Kasumi-1 (cell line): ENCODE data around the gene ANKRD27.
A peak's percentile ranks its signal among the peaks of the same experiment; 100 is the strongest.
"Not testable (repeated sequence)": the region's sequence is repeated elsewhere in the genome, so short reads cannot be mapped to it uniquely, and the experiment has no call there.

Experiments
- DNase-seq, 2 experiments: peaks; one replicate each; lab custom pipeline; 2025; lab: John Stamatoyannopoulos, UW

Gene ANKRD27

DNA sequence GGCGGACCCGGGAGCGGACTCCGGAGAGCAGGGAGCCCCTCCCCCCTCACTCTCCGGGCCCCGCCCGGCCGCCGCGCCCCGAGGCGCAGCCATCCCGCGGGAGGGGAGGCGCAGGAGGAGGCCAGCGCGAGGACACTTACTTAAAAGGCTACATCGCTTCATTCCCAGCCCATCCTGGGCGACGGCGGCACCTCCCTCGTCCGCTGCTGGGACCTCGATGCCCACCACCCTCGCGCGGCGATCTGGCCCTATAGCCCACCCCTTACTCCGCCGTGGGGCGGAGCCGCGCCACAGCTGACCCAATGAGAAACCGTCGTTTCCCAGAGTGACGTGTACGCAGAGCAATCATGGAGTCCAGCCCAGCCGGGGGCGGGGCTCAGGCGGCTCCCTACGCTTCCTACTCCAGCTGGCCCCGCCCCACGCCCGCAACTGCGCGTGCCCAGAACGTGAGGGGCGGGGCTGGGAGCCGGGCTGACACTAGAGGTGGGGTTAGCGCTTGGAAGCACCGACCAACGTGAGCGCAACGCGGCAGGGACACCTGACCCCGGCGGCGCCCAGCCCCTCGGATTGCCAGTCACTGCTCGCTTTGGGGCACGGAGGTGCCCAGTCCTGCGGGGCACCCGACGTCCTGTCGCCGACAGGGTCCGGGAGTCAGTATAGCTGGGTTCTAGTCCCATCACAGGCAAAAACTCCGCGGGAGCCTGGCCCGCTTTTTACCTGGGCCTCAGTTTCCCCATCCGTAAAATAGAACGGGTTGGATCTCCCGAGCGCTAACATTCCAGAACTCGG, at the start of gene ANKRD27:
Gene ANKRD27, minus strand, starts transcription at position 250 of the 789 bp plus-strand sequence. CDS start 16,165 bp downstream, outside the sequence.
- DNase-seq: peak; percentile 96 to 98

DNA sequence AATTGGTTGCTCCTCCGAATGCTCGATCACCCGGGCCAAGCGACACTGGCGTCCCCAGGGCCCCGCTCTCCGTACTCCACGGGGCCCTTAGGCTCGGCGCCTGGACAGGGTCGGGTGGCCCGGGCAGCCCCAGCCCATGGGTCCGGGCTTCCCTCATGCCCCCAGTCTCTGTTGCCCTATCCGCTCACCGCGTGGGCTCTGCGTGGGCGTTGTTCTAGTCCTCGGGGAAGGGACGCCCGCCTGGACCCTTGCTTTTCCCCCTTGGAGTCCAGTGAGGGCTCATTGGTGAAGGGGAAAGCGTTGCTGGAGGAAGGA, 45.9 kb upstream of the ANKRD27 start:
- DNase-seq: no peak

- no peak for DNase-seq
Observed at GRCh38 chr19:32720216-32720935, 45.4 kb upstream of the ANKRD27 start.

DNA sequence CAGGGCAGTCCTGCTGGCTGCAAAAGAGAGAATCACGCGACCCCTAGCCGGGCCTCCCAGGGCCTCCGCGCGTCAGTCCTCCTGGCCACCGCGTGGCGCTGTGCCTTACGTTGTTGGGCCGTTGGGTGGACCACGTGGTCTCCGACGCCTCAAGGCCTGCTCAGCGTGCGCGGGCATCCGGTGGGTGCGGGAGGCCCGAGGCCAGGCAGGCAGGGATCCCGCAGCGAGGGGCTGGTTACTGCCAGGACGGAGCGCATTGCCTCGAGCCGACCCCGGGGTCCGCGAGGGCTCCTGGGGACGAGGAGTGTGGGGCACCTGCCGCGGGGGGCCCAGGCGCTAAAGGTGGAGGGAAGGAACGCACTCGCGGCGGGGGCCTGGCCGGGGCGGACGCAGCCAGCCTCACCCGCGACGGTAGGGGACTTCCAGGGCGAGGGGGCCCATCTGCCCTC, 44.7 kb upstream of the ANKRD27 start, which contains the start of gene TDRD12:
Gene TDRD12, plus strand, starts transcription at position 157 of the 449 bp plus-strand sequence. CDS start 306 bp downstream, outside the sequence.
- DNase-seq: no peak

- DNase-seq: no peak
Observed at GRCh38 chr19:32718286-32718685, 43.3 kb upstream of the ANKRD27 start.

DNA sequence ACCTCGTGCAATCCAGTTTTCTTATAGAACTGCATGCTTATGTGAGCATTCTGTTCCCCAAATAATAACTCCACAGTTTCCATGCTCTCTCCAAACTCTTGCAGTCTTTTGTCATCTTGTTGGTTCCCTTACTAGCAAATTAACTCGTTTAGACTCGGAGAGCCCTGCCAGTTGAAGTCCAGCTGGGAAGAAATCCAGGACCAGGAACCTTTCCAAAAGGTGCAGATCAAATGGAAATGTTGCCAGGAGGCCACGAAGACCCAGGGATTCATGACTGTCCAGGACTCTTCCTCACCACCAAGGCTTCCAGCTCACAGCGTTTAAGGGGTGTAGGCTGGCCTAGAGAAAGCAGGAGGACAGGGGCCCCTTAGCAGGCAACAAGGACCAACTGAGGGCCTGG, 42.5 kb upstream of the ANKRD27 start:
- no peak for DNase-seq

GRCh38 chr19:32716203-32716602, 41.2 kb upstream of the ANKRD27 start:
- not testable (repeated sequence) for DNase-seq

DNA sequence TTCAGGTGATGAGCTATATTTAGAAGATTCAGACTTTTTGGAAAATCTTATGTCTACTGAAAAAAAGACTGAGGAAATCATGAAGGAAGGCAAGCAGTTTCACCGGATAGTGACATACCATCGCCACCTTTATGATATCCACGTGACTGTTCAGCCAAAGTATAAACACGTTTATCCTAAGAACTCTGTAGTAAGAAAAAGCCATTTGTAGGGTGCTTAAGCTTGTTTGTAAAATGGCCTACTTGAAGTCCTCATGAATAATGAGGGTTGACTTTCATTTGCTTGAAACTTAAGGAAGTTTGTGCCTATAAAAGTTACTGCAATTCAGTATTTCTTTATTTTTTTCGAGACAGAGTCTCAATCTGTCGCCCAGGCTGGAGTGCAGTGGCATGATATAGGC, 36.8 kb upstream of the ANKRD27 start:
- no peak for DNase-seq

GRCh38 chr19:32709032-32709431, 34.1 kb upstream of the ANKRD27 start:
- DNase-seq: no peak

DNA sequence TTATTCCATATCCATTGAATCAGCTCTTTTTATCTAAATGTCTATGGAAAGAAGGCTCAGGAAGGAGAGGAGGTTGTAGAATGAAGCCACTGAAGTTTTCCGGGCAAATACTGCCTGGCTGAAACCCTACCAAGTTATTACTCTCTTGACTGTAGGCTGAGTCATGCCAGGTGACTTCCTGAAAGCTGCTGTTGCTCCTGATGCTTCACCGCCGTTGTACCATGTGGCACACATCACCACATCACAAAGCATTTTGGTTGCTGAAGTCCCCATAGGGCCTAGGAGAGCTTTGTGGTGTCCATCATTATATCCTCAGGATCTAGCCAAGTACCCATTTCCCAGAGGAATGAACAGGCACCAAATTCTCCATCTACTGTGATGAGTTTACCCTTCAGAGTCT, 33.5 kb upstream of the ANKRD27 start:
- no peak for DNase-seq

GRCh38 chr19:32704006-32704405, 29.0 kb upstream of the ANKRD27 start:
- DNase-seq: not testable (repeated sequence)

- no peak for DNase-seq
Observed at GRCh38 chr19:32702010-32702409, 27.0 kb upstream of the ANKRD27 start.

DNA sequence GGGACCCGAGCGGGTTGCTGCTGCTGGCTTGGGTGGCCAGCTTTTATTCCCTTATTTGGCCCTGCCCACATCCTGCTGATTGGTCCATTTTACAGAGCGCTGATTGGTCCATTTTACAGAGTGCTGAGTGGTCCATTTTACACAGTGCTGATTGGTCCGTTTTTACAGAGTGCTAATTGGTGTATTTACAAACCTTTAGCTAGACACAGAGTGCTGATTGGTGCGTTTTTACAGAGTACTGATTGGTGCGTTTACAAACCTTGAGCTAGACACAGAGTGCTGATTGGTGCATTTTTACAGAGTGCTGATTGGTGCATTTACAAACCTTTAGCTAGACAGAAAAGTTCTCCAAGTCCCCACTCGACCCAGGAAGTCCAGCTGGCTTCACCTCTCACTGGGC, 25.1 kb upstream of the ANKRD27 start:
- not testable (repeated sequence) for DNase-seq

DNA sequence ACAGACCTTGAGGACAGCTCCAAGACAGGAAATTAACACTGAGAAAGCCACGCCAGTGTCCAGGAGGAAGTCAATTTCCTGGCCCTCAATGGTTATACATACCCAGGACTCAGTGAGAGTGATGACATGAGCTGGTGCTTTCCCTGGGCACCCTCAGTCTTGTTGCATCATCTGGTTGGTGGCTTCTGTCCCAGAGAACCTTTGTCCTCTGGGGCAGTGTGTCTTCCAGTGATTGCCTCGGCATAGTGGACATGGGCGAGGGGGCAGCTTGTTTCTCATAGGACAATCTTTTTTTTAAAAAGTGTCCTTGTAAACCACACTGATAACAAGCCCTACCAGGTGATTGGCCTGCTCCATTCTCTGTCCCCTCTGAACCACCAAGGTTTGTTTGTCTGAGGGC, 21.8 kb upstream of the ANKRD27 start:
- DNase-seq: not testable (repeated sequence)

GRCh38 chr19:32695506-32695905, 20.5 kb upstream of the ANKRD27 start:
- DNase-seq: peak; percentile 28 to 45

- DNase-seq: not testable (repeated sequence)
Observed at GRCh38 chr19:32694851-32695250, 19.9 kb upstream of the ANKRD27 start.

DNA sequence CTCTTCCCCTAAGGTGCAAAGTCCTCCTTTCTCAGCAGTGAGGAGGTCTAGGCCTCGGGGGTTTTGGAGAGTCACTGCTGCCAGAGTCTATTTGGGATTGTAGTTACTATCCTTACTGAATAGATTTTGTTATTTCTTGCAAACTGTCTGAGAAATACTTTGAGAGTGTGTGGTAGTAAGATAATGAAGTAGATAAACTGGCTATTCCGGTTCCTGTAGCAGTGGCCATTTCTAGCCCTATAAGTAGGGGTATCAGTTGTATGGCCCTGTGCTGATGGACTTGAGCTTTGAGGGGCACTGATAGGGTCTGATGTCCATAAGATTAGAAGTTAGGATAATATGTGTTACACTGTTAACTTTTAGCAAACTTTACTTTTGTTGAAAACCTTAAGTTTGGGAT, 19.3 kb upstream of the ANKRD27 start:
- DNase-seq: not testable (repeated sequence)

DNA sequence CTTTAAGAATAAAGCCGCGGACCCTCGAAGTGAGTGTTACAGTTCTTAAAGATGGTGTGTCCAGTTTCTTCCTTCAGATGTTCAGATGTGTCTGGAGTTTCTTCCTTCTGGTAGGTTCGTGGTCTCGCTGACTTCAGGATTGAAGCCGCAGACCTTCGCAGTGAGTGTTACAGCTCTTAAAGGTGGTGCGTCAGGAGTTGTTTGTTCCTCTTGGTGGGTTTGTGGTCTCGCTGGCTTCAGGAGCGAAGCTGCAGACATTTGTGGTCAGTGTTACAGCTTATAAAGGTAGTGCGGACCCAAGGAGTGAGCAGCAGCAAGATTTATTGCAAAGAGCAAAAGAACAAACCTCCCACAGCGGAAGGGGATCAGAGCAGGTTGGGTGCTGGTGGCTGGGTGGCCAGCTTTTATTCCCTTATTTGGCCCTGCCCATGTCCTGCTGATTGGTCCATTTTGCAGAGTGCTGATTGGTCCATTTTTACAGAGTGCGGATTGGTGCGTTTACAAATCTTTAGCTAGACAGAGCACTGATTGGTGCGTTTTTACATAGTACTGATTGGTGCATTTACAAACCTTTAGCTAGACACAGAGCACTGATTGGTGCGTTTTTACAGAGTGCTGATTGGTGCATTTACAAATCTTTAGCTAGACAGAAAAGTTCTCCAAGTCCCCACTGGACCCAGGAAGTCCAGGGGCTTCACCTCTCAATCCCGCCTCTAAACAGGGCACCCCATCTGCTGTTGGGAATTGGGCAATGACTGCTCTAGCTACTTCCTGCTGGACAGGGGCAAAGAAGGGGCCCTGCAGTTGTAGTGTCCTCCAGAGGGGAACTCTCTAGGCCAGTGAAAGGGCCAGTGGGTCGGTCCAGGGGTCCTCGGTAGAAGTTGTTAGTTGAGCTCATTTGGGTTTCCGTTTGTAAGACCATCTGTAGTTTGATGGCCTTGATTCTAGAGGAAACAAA, 18.4 kb upstream of the ANKRD27 start:
- DNase-seq: peak in 1 of 2 experiments; percentile 24

DNA sequence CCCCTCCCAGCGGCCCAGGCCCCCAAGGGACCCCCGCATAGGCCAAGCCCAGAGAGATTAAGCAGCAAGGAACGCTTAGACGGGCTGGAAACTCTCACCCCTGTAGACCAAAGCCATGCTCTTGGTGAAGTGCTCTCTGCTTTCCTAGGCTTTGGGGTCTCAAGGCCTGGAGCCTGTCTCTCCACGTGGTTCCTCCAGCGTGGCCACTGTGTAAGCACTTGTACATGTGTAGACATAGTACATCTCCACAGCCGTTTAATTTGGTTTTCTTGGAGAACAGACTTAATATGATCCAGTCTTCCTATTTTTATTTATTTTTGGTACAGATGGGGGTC, 17.7 kb upstream of the ANKRD27 start:
- peak in 1 of 2 experiments; percentile 12 for DNase-seq

DNA sequence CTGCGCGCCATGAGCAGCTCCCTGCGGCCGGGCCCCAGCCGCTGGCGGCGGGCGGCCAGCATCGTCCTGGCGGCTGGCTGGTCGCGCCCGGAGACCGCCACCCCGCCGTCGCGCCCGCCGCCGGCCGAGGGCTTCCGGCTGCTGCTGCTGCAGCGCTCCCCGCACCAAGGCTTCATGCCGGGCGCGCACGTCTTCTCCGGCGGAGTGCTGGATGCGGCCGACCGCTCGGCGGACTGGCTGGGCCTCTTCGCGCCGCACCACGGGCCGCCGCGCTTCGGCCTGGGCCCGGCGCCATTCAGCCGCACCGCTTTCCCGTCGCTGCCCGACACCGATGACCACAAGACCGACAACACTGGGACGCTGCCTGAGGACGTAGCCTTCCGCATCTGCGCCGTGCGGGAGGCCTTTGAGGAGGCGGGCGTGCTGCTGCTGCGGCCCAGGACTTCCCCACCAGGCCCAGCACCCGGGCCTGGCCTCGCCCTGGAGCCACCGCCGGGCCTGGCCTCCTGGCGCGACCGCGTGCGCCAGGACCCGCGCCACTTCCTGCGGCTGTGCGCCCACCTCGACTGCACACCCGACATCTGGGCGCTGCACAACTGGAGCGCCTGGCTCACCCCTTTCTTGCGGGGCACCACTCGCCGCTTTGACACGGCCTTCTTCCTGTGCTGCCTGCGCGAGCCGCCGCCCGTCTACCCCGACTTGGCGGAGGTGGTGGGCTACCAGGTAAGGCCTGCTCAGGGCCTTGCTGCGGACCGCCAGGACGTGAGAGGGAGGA, 17.2 kb upstream of the ANKRD27 start:
- peak in 1 of 2 experiments; percentile 16 for DNase-seq

DNA sequence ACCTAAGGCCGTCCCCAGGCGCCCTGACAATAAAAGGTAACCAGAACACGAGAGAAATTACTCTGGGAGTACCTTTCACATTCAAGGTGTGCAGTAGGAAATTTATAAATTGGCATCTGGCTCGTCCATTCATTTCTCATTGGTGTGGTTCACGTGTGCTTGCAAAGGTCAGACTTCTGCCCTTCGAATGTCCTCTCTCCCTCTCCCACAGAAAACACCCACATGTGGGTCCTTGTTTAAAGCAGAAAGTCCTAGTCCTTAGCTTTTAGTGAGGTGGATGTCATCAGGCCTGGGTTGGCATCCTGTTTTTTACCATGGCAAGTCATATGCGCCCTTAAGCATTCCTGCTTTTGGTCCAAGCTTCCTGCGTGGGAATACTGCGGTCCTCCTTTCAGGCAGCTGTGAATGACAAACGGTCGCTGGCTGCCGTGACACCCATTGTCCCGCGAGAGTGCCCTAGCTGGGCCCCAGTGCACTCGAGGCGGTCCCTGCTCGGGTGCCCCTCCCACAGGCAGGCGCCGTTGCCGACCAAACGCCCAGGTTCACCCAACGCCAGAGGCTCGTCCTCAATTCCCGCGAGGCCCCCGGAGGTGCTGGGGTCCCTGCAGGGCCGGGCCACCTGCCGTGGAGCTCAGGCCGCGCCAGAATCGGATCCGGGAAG, 16.4 kb upstream of the ANKRD27 start, which contains the start of gene NUDT19:
Gene NUDT19, plus strand, starts transcription at position 531 of the 661 bp plus-strand sequence. CDS start 140 bp downstream, outside the sequence.
- peak; percentile 71 to 78 for DNase-seq
